Ovary (tissue), 3 donors: ENCODE results near the gene ABCB1.

Experiments used
- EP300 ChIP-seq: sonication (generic); formaldehyde crosslinking; IDR thresholded peaks from one replicate; pipeline ENCODE4 v1.6.1; 2017; ENCODE audit warnings: antibody characterized with exemption
- TF ChIP-seq, protein P1 (sequence below), 3 donors: fragments of 450-650 bp in 2 of 3; fragments of 200-600 bp in 1 of 3; IDR thresholded peaks; one replicate each; pipeline versions ENCODE4 v1.5.1 to v1.8.0; 2016 to 2022; ENCODE audit warnings: antibody characterized with exemption in 3 of 3, mild to moderate bottlenecking in 1 of 3
- donor health status: DM: no; HTN: no; CAD: no.

DNA sequence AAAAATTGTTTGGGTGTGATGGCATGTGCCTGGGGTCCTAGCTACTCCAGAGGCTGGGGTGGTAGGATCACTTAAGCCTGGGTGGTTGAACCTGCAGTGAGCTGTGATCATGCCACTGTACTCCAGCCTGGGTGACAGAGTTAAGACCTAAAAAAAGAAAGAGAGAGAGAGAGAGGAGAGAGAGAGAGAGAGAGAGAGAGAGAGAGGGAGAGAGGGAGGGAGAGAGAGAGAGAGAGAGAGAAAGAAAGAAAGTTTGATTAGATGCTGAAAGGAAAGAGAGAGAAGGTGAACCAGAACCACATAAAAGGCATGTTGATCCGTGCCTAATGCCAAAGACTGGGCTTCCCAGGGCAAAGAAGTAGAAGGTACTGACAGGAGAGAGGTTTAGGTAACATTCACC, 11.1 kb downstream of the ABCB1 start:
- no peak for TF ChIP-seq EP300
- TF ChIP-seq, protein P1, sequence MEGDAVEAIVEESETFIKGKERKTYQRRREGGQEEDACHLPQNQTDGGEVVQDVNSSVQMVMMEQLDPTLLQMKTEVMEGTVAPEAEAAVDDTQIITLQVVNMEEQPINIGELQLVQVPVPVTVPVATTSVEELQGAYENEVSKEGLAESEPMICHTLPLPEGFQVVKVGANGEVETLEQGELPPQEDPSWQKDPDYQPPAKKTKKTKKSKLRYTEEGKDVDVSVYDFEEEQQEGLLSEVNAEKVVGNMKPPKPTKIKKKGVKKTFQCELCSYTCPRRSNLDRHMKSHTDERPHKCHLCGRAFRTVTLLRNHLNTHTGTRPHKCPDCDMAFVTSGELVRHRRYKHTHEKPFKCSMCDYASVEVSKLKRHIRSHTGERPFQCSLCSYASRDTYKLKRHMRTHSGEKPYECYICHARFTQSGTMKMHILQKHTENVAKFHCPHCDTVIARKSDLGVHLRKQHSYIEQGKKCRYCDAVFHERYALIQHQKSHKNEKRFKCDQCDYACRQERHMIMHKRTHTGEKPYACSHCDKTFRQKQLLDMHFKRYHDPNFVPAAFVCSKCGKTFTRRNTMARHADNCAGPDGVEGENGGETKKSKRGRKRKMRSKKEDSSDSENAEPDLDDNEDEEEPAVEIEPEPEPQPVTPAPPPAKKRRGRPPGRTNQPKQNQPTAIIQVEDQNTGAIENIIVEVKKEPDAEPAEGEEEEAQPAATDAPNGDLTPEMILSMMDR (IDR thresholded peaks at IDR 0.05): no peak
